Skeletal muscle tissue (tissue), 5 donors: ENCODE data around the gene PIAS4. TPM values are rescaled to one million over a fixed set of nuclear protein-coding genes. Genes with fewer than 3 reads are reported as not detected.

Experiments used
- H3K27ac ChIP-seq: one replicate; pipeline ENCODE4 v1.7.0; 2013; ENCODE audit warnings: mild to moderate bottlenecking, low read depth, low read length, inconsistent platforms
- H3K27me3 ChIP-seq, 3 donors: one replicate each; pipeline ENCODE4 v1.7.0; 2013; ENCODE audit warnings: low read length in 3 of 3; ENCODE audit not compliant: control insufficient read depth in 3 of 3, insufficient read depth in 3 of 3
- H3K36me3 ChIP-seq, 3 donors: one replicate each; pipeline ENCODE4 v1.7.0; 2013; ENCODE audit warnings: low read length in 3 of 3; ENCODE audit not compliant: control insufficient read depth in 3 of 3, insufficient read depth in 3 of 3
- H3K4me1 ChIP-seq, 3 donors: one replicate each; pipeline ENCODE4 v1.7.0; 2013; ENCODE audit warnings: low read length in 3 of 3, mild to moderate bottlenecking in 3 of 3; ENCODE audit not compliant: control insufficient read depth in 3 of 3, insufficient read depth in 3 of 3
- H3K4me3 ChIP-seq, 3 donors: one replicate each; pipeline ENCODE4 v1.7.0; 2013; ENCODE audit warnings: low read length in 3 of 3
- H3K9ac ChIP-seq, 3 donors: one replicate each; pipeline ENCODE4 v1.7.0; 2013; ENCODE audit warnings: low read length in 3 of 3, mild to moderate bottlenecking in 3 of 3, moderate library complexity in 2 of 3, low read depth in 1 of 3
- H3K9me3 ChIP-seq, 3 donors: one replicate each; pipeline ENCODE4 v1.7.0; 2013; ENCODE audit warnings: low read length in 3 of 3; ENCODE audit not compliant: control insufficient read depth in 3 of 3
- small RNA-seq: library from RNA; depleted of rRNA; stranded (forward); fragments of <200 nt; gene quantifications from one replicate; pipeline ENCODE3, GENCODE V24; 2014
- total RNA-seq: library from RNA; depleted of rRNA; stranded (reverse); fragments of >200 nt; gene quantifications from one replicate; pipeline ENCODE4 v1.2.3, GENCODE V29; 2014
- donor health status: Osteomylitis.

Gene PIAS4
- total RNA-seq, 1 donor from 2014 or later = 19.3 TPM

GRCh38 chr19:4087787-4088679 is 80.5 kb downstream of the PIAS4 start:
- Histone ChIP-seq H3K27me3 (no peaks in the 10 kb centered on the region), H3K9ac (no peak overlapping the region), H3K4me1 (peaks cover 0 to 4% (median 4%) of the 10 kb centered on the region in 3 donors), H3K27ac (no peak overlapping the region), H3K4me3 (no peak overlapping the region), H3K36me3 (peaks cover 5 to 24% (median 20%) of the 10 kb centered on the region in 3 donors), H3K9me3 (no peaks in the 10 kb centered on the region)

- H3K27ac ChIP-seq = no peak overlapping the region
- H3K4me1 ChIP-seq = peaks cover 0 to 4% (median 0%) of the 10 kb centered on the region in 3 donors
- H3K9me3 ChIP-seq = no peaks in the 10 kb centered on the region
- peaks cover 10 to 28% (median 21%) of the 10 kb centered on the region in 3 donors for H3K36me3 ChIP-seq
- no peak overlapping the region for H3K9ac ChIP-seq
- H3K4me3 ChIP-seq = no peak overlapping the region
- H3K27me3 ChIP-seq = no peaks in the 10 kb centered on the region
These were observed 81.4 kb downstream of the PIAS4 start for GRCh38 chr19:4088975-4089374.

Small RNAs within 50 kb of the gene (small RNA-seq; reads per million reads assigned to genes)
- gene SNORD37 = 6.5 reads per million, percentile 91 among the genes with 10 or more reads in this experiment

Other genes starting within 250 kb of the PIAS4 start
- 9.4 TPM for gene APBA3, start 246.0 kb upstream of the PIAS4 start, total RNA-seq
- gene MRPL54, start 245.1 kb upstream of the PIAS4 start, total RNA-seq = 34.4 TPM
- gene RAX2, start 235.5 kb upstream of the PIAS4 start, total RNA-seq = not detected
- gene MATK, start 221.4 kb upstream of the PIAS4 start, total RNA-seq = 0.52 TPM
- gene ZFR2, start 138.7 kb upstream of the PIAS4 start, total RNA-seq = not detected
- gene ATCAY, start 127.1 kb upstream of the PIAS4 start, total RNA-seq = under 0.01 TPM
- 48.5 TPM for gene NMRK2, start 74.7 kb upstream of the PIAS4 start, total RNA-seq
- gene DAPK3, start 36.6 kb upstream of the PIAS4 start, total RNA-seq = 63.7 TPM
- gene EEF2, start 22.3 kb upstream of the PIAS4 start, total RNA-seq = 4,276 TPM
- 4.2 TPM for gene ZBTB7A, start 59.2 kb downstream of the PIAS4 start, total RNA-seq
- 114 TPM for gene MAP2K2, start 116.4 kb downstream of the PIAS4 start, total RNA-seq
- not detected for gene CREB3L3, start 145.9 kb downstream of the PIAS4 start, total RNA-seq
- 9.9 TPM for gene SIRT6, start 174.8 kb downstream of the PIAS4 start, total RNA-seq
- gene ANKRD24, start 175.0 kb downstream of the PIAS4 start, total RNA-seq = not detected
- gene EBI3, start 221.8 kb downstream of the PIAS4 start, total RNA-seq = not detected
- 14.6 TPM for gene YJU2, start 239.3 kb downstream of the PIAS4 start, total RNA-seq